Hepatocyte (in vitro differentiated cells): ENCODE measurements around the gene C9orf50.

Source experiments
- EZH2 ChIP-seq: fragments of 200-600 bp; sonication (generic); IDR thresholded peaks from 2 replicates; pipeline ENCODE4 v1.6.1; 2016; ENCODE audit warnings: antibody characterized with exemption, mild to moderate bottlenecking, borderline replicate concordance
- EZH2phosphoT487 ChIP-seq: fragments of 200-600 bp; sonication (generic); IDR thresholded peaks from one replicate; pipeline ENCODE4 v1.6.1; 2018; ENCODE audit warnings: antibody characterized with exemption, mild to moderate bottlenecking, low read depth, moderate library complexity; ENCODE audit not compliant: unreplicated experiment, severe bottlenecking
- TF ChIP-seq, protein P1 (sequence below): fragments of 200-600 bp; sonication (generic); IDR thresholded peaks from 2 replicates; pipeline ENCODE4 v1.5.1; 2016; ENCODE audit warnings: antibody characterized with exemption, mild to moderate bottlenecking; ENCODE audit not compliant: poor library complexity

DNA sequence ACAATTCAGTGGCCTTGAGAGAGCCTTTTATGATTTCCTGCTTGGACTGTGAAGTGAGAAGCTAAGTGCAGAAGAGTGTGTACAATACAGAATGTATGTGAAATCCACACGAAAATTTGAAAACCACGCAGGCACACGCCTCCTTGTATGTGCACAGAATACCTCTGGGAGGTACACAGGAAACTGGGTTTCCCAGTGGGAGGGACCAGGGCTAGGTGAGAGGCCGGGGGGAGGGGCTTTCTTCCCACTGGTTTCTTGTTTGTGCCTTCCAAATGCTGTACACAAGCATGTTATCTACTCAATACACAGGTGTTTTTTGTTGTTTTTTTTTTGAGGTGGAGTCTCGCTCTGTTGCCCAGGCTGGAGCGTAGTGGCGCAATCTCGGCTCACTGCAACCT, 16.1 kb downstream of the C9orf50 start:
- no peak for TF ChIP-seq EZH2
- TF ChIP-seq, protein P1, sequence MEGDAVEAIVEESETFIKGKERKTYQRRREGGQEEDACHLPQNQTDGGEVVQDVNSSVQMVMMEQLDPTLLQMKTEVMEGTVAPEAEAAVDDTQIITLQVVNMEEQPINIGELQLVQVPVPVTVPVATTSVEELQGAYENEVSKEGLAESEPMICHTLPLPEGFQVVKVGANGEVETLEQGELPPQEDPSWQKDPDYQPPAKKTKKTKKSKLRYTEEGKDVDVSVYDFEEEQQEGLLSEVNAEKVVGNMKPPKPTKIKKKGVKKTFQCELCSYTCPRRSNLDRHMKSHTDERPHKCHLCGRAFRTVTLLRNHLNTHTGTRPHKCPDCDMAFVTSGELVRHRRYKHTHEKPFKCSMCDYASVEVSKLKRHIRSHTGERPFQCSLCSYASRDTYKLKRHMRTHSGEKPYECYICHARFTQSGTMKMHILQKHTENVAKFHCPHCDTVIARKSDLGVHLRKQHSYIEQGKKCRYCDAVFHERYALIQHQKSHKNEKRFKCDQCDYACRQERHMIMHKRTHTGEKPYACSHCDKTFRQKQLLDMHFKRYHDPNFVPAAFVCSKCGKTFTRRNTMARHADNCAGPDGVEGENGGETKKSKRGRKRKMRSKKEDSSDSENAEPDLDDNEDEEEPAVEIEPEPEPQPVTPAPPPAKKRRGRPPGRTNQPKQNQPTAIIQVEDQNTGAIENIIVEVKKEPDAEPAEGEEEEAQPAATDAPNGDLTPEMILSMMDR, result no peak
- TF ChIP-seq EZH2phosphoT487, result no peak
